Right atrium auricular region (tissue), 2 donors: ENCODE data around the gene SPG11. TPM values are rescaled to one million over a fixed set of nuclear protein-coding genes. Genes with fewer than 3 reads are reported as not detected.

Experiments used
- DNase-seq: peaks from one replicate; pipeline ENCODE4 v3.0.0-alpha.2; 2019; ENCODE audit warnings: low spot score
- H3K27ac ChIP-seq, 2 donors: fragments of 200-600 bp; sonication (generic); 1 replicate in 1 of 2; 2 replicates in 1 of 2; pipeline ENCODE4 v1.5.1; 2016 to 2019
- H3K27me3 ChIP-seq, 2 donors: fragments of 200-600 bp; sonication (generic); one replicate each; pipeline versions ENCODE4 v1.5.1 to v1.6.0; 2017 to 2019
- H3K36me3 ChIP-seq: fragments of 200-600 bp; sonication (generic); one replicate; pipeline ENCODE4 v1.5.1; 2016
- H3K4me1 ChIP-seq, 2 donors: fragments of 200-600 bp; sonication (generic); one replicate each; pipeline versions ENCODE4 v1.5.1 to v1.6.0; 2017 to 2019
- H3K4me3 ChIP-seq, 2 donors: fragments of 200-600 bp; sonication (generic); 1 replicate in 1 of 2; 2 replicates in 1 of 2; pipeline ENCODE4 v1.5.1; 2017 to 2019; ENCODE audit warnings: mild to moderate bottlenecking in 1 of 2, moderate library complexity in 1 of 2
- H3K9me3 ChIP-seq, 2 donors: fragments of 200-600 bp; sonication (generic); one replicate each; pipeline ENCODE4 v1.5.1; 2019
- total RNA-seq, 2 donors: library from RNA; depleted of rRNA; stranded (reverse); fragments of >200 nt; gene quantifications; one replicate each; pipeline ENCODE4 v1.1.0, GENCODE V29; 2016
- TF ChIP-seq, protein P1 (sequence below), 2 donors: fragments of 200-600 bp; sonication (generic); IDR thresholded peaks; one replicate each; pipeline ENCODE4 v1.5.1; 2019; ENCODE audit warnings: antibody characterized with exemption in 2 of 2

SPG11 gene
- total RNA-seq, 2 donors from 2014 or later: 34.2 to 40.1 TPM

GRCh38 chr15:44682211-44682610, 18.7 kb upstream of the SPG11 start:
- no peak for DNase-seq
- Histone ChIP-seq H3K4me1 (peaks cover 0 to 11% of the 10 kb centered on the region in 2 donors), H3K27me3 (no peaks in the 10 kb centered on the region), H3K9me3 (no peaks in the 10 kb centered on the region), H3K36me3 (no peaks in the 10 kb centered on the region), H3K27ac (no peak overlapping the region), H3K4me3 (no peak overlapping the region)
- TF ChIP-seq, protein P1, sequence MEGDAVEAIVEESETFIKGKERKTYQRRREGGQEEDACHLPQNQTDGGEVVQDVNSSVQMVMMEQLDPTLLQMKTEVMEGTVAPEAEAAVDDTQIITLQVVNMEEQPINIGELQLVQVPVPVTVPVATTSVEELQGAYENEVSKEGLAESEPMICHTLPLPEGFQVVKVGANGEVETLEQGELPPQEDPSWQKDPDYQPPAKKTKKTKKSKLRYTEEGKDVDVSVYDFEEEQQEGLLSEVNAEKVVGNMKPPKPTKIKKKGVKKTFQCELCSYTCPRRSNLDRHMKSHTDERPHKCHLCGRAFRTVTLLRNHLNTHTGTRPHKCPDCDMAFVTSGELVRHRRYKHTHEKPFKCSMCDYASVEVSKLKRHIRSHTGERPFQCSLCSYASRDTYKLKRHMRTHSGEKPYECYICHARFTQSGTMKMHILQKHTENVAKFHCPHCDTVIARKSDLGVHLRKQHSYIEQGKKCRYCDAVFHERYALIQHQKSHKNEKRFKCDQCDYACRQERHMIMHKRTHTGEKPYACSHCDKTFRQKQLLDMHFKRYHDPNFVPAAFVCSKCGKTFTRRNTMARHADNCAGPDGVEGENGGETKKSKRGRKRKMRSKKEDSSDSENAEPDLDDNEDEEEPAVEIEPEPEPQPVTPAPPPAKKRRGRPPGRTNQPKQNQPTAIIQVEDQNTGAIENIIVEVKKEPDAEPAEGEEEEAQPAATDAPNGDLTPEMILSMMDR (IDR thresholded peaks at IDR 0.05): no peak

GRCh38 chr15:44676676-44677075, 13.2 kb upstream of the SPG11 start:
- Histone ChIP-seq H3K9me3 (no peaks in the 10 kb centered on the region), H3K4me3 (no peak overlapping the region), H3K27ac (no peak overlapping the region), H3K36me3 (no peaks in the 10 kb centered on the region), H3K27me3 (no peaks in the 10 kb centered on the region), H3K4me1 (no peaks in the 10 kb centered on the region)
- TF ChIP-seq, protein P1 (IDR thresholded peaks at IDR 0.05): no peak
- no peak for DNase-seq

- no peak for DNase-seq
- Histone ChIP-seq H3K27me3 (no peaks in the 10 kb centered on the region), H3K9me3 (no peaks in the 10 kb centered on the region), H3K4me1 (no peaks in the 10 kb centered on the region), H3K36me3 (no peaks in the 10 kb centered on the region), H3K4me3 (no peak overlapping the region), H3K27ac (no peak overlapping the region)
- TF ChIP-seq, protein P1 (IDR thresholded peaks at IDR 0.05): no peak
Observed at GRCh38 chr15:44675911-44676310, 12.4 kb upstream of the SPG11 start.

DNA sequence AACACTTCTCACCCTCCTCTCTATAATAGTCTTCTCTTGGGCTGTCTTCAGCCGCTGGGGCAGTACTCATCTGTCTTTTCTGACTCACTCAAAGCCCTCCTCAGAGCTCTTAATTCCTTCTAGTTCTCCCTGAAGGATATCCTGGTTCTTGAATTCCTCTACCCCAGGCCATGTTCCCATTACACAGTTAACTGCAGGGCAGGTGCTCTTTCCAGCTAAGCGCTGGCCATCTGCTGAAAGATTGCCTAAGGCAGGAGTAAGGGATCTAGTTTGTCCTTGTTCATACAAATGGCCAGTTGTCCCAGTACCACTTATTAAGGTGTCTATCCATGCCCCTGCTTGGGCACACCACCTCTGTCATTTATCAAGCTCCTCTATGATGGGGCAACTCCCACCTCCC, 10.2 kb upstream of the SPG11 start:
- Histone ChIP-seq H3K36me3 (no peaks in the 10 kb centered on the region), H3K4me1 (no peaks in the 10 kb centered on the region), H3K4me3 (no peak overlapping the region), H3K9me3 (no peaks in the 10 kb centered on the region), H3K27ac (no peak overlapping the region), H3K27me3 (no peaks in the 10 kb centered on the region)
- no peak for DNase-seq
- TF ChIP-seq, protein P1 (IDR thresholded peaks at IDR 0.05): no peak

GRCh38 chr15:44670087-44670950, 6.9 kb upstream of the SPG11 start:
- TF ChIP-seq, protein P1 (IDR thresholded peaks at IDR 0.05): no peak
- Histone ChIP-seq H3K9me3 (no peaks in the 10 kb centered on the region), H3K27ac (no peak overlapping the region)

More at GRCh38 chr15:44670087-44670950, 6.9 kb upstream of the SPG11 start:
- Histone ChIP-seq H3K27me3 (no peaks in the 10 kb centered on the region), H3K4me1 (no peaks in the 10 kb centered on the region), H3K36me3 (no peaks in the 10 kb centered on the region), H3K4me3 (no peak overlapping the region)
- no peak for DNase-seq
